HG02970 (cell line): ENCODE data around the gene RSU1.
A peak's percentile ranks its signal among the peaks of the same experiment; 100 is the strongest.

Source experiments
- ATAC-seq: cut with Tn5 transposase; IDR thresholded peaks from one replicate; pipeline ENCODE4 v1.9.1; 2021; ENCODE audit warnings: mild to moderate bottlenecking, moderate library complexity, moderate number of reproducible peaks; ENCODE audit not compliant: unreplicated experiment, low FRiP score

RSU1 gene

GRCh38 chr10:16612981-16613355, 204.3 kb downstream of the RSU1 start:
- no peak for ATAC-seq

- no peak for ATAC-seq
Observed at GRCh38 chr10:16612115-16612980, 204.9 kb downstream of the RSU1 start.

- ATAC-seq, result no peak
Observed at GRCh38 chr10:16611037-16611436, 206.2 kb downstream of the RSU1 start.

- no peak for ATAC-seq
Observed at GRCh38 chr10:16609211-16609610, 208.0 kb downstream of the RSU1 start.

GRCh38 chr10:16606923-16607322, 210.3 kb downstream of the RSU1 start:
- no peak for ATAC-seq

GRCh38 chr10:16606421-16606820, 210.8 kb downstream of the RSU1 start:
- ATAC-seq, result no peak

- ATAC-seq, result no peak
Observed at GRCh38 chr10:16603308-16603707, 213.9 kb downstream of the RSU1 start.

GRCh38 chr10:16602104-16602775, 215.0 kb downstream of the RSU1 start:
- no peak for ATAC-seq

- ATAC-seq, result no peak
Observed at GRCh38 chr10:16599662-16600061, 217.6 kb downstream of the RSU1 start.

- ATAC-seq, result no peak
Observed at GRCh38 chr10:16597656-16598055, 219.6 kb downstream of the RSU1 start.

GRCh38 chr10:16592378-16592777, 224.8 kb downstream of the RSU1 start:
- no peak for ATAC-seq

GRCh38 chr10:16586358-16587138, 230.7 kb downstream of the RSU1 start:
- peak; percentile 91 for ATAC-seq

GRCh38 chr10:16585103-16585502, 232.1 kb downstream of the RSU1 start:
- no peak for ATAC-seq

- ATAC-seq, result no peak
Observed at GRCh38 chr10:16583382-16583781, 233.8 kb downstream of the RSU1 start.

- ATAC-seq, result no peak
Observed at GRCh38 chr10:16581202-16581601, 236.0 kb downstream of the RSU1 start.

GRCh38 chr10:16570731-16571130, 246.5 kb downstream of the RSU1 start:
- ATAC-seq, result peak; percentile 99

GRCh38 chr10:16566202-16566805, 250.9 kb downstream of the RSU1 start:
- no peak for ATAC-seq

- no peak for ATAC-seq
Observed at GRCh38 chr10:16565604-16566003, 251.6 kb downstream of the RSU1 start.

- ATAC-seq, result no peak
Observed at GRCh38 chr10:16562891-16563290, 254.3 kb downstream of the RSU1 start.

GRCh38 chr10:16559236-16559773, 257.9 kb downstream of the RSU1 start:
- no peak for ATAC-seq
